OCI-LY7 (cell line): ENCODE results near the gene DHODH.

Experiments
- EZH2phosphoT487 ChIP-seq: fragments of 200-600 bp; sonication (generic); IDR thresholded peaks from 2 replicates; pipeline ENCODE4 v1.6.1; 2018; ENCODE audit warnings: low read depth, borderline replicate concordance, mild to moderate bottlenecking, mixed run types, antibody characterized with exemption, low read length, moderate library complexity, mixed read lengths
- TF ChIP-seq, protein P1 (sequence below): fragments of 200-600 bp; sonication (generic); conservative IDR thresholded peaks from 2 replicates; pipeline ENCODE4 v1.5.1; 2014; ENCODE audit warnings: mild to moderate bottlenecking, antibody characterized with exemption, low read length, moderate library complexity, mixed read lengths

GRCh38 chr16:72033437-72033836, 24.9 kb downstream of the DHODH start:
- TF ChIP-seq, protein P1, sequence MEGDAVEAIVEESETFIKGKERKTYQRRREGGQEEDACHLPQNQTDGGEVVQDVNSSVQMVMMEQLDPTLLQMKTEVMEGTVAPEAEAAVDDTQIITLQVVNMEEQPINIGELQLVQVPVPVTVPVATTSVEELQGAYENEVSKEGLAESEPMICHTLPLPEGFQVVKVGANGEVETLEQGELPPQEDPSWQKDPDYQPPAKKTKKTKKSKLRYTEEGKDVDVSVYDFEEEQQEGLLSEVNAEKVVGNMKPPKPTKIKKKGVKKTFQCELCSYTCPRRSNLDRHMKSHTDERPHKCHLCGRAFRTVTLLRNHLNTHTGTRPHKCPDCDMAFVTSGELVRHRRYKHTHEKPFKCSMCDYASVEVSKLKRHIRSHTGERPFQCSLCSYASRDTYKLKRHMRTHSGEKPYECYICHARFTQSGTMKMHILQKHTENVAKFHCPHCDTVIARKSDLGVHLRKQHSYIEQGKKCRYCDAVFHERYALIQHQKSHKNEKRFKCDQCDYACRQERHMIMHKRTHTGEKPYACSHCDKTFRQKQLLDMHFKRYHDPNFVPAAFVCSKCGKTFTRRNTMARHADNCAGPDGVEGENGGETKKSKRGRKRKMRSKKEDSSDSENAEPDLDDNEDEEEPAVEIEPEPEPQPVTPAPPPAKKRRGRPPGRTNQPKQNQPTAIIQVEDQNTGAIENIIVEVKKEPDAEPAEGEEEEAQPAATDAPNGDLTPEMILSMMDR: no peak
- no peak for TF ChIP-seq EZH2phosphoT487
